Mononuclear cell (primary cell): ENCODE data around the gene HOXA3. TPM values are rescaled to one million over a fixed set of nuclear protein-coding genes. Genes with fewer than 3 reads are reported as not detected.

ENCODE experiments used
- H3K27me3 ChIP-seq: 2 replicates; pipeline ENCODE4 v1.6.0; 2011; ENCODE audit warnings: low read length, control low read depth; ENCODE audit not compliant: insufficient read depth
- H3K4me1 ChIP-seq: 2 replicates; pipeline ENCODE4 v1.5.1; 2011; ENCODE audit warnings: mild to moderate bottlenecking, low read length, control low read depth; ENCODE audit not compliant: insufficient read depth
- H3K4me3 ChIP-seq: 2 replicates; pipeline ENCODE4 v1.5.1; 2011; ENCODE audit warnings: mild to moderate bottlenecking, low read length, moderate library complexity
- H3K9me3 ChIP-seq: 2 replicates; pipeline ENCODE4 v1.5.1; 2011; ENCODE audit warnings: low read depth, mild to moderate bottlenecking, control low read depth, low read length
- total RNA-seq: library from RNA; depleted of rRNA; stranded (reverse); fragments of >200 nt; gene quantifications from one replicate; pipeline ENCODE4 v1.2.3, GENCODE V29; 2012

HOXA3 gene
- total RNA-seq, 1 donor, result under 0.01 TPM

DNA sequence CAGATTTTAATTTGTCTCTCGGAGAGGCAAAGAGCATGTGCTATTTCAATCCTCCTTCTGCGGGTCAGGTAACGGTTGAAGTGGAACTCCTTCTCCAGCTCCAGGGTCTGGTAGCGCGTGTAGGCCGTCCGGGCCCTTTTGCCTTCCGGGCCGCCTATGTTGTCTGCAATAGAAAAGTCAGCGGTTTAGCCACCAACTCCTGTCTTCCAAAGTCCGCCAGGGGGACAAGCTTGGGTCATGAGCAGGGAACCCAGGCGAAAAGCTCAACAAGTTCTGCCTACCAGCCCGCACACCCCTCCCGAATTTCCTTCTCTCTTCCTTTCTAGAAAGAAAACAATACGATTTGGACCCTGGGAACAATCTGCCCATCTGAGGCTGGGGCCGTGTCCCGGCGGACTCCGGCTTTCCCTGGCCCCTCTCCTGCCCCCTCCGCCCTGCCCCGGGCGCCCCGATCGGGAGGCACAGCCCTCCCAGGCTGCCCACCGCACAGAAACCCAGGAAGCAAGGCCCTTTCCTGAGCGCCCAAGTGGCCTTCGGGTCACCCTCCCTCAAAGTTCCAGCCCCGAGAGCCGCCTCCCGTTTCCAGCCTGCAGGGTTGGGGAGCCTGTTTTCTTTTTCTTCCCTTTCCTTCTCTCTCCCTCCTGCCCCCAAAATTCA is 10.3 kb downstream of the HOXA3 start:
- Histone ChIP-seq H3K27me3 (peaks cover 35% of the 10 kb centered on the region), H3K4me1 (peaks cover 3% of the 10 kb centered on the region), H3K4me3 (no peak overlapping the region), H3K9me3 (no peaks in the 10 kb centered on the region)

- no peak overlapping the region for H3K4me3 ChIP-seq
- peaks cover 35% of the 10 kb centered on the region for H3K27me3 ChIP-seq
Measured at GRCh38 chr7:27141137-27141922, 11.1 kb downstream of the HOXA3 start.

GRCh38 chr7:27140126-27140857 is 12.1 kb downstream of the HOXA3 start:
- H3K4me3 ChIP-seq, result no peak overlapping the region
- no peaks in the 10 kb centered on the region for H3K9me3 ChIP-seq
- H3K27me3 ChIP-seq, result peaks cover 36% of the 10 kb centered on the region
- H3K4me1 ChIP-seq, result peaks cover 9% of the 10 kb centered on the region

More at GRCh38 chr7:27141137-27141922, 11.1 kb downstream of the HOXA3 start:
- Histone ChIP-seq H3K9me3 (no peaks in the 10 kb centered on the region), H3K4me1 (peaks cover 9% of the 10 kb centered on the region)

DNA sequence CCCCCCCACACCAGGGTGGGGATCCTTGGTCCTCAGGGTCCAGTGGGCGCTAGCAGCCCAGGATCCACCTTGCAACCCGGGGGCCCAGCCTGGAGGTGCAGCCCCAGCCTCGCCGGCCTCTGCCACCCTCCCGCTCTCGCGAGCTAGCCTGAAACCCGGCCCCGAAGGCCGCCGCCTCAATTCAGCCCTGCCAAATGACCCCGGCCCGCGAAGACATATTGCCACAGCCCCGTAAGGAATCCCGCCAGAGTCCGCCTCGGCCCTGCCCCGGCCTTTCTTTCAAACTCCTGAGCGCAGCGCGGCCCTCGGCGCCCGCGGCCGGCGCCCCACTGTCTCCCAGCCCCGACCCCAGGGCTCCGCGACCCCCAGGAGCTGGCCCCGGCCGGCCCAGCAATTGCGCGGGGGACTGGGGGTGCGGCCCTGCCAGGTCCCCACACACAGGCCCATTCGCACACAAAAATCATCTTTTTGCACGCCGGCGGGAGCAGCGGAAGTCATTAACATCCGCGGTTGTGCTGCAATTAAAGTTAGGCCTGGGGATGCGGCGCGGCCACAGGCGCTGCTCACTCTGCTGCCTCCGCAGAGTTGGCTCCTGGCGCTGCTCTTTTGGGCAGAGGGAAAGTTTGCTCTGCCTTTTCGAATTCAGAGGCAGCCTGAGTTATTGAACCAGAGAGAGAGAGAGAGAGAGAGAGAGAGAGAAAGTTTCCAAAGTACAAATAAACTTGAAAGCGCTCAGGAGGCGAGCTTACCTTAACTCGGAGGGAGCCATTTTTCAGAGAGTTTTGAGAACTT is 12.9 kb downstream of the HOXA3 start:
- no peaks in the 10 kb centered on the region for H3K9me3 ChIP-seq
- peaks cover 13% of the 10 kb centered on the region for H3K4me1 ChIP-seq
- no peak overlapping the region for H3K4me3 ChIP-seq
- peaks cover 35% of the 10 kb centered on the region for H3K27me3 ChIP-seq

- no peak overlapping the region for H3K4me3 ChIP-seq
- H3K4me1 ChIP-seq, result peaks cover 16% of the 10 kb centered on the region
- H3K27me3 ChIP-seq, result peaks cover 32% of the 10 kb centered on the region
- no peaks in the 10 kb centered on the region for H3K9me3 ChIP-seq
Measured at GRCh38 chr7:27138985-27139333, 13.4 kb downstream of the HOXA3 start.

DNA sequence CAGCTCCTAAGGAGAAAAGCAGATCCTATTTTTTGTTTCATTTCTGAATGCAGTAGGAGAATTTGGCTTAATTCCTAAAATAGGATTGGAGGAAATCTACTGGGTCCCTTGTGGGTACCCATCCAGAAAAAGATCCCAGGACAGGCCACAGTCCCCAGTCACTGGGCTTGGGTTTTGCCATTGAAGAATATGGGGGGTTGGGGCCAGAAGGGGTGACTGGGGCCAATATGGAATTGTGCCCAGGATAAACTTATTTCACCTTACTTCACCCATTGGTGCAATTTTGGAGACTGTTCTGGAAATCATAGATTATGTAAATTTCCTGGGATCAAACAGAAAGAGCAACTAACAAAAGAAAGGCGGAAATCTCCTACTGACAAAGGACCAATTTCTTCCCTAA is 13.9 kb downstream of the HOXA3 start:
- Histone ChIP-seq H3K27me3 (peaks cover 32% of the 10 kb centered on the region), H3K4me3 (no peak overlapping the region), H3K4me1 (peaks cover 16% of the 10 kb centered on the region), H3K9me3 (no peaks in the 10 kb centered on the region)

- H3K4me1 ChIP-seq, result peaks cover 16% of the 10 kb centered on the region
Measured at GRCh38 chr7:27137640-27138315, 14.6 kb downstream of the HOXA3 start.

DNA sequence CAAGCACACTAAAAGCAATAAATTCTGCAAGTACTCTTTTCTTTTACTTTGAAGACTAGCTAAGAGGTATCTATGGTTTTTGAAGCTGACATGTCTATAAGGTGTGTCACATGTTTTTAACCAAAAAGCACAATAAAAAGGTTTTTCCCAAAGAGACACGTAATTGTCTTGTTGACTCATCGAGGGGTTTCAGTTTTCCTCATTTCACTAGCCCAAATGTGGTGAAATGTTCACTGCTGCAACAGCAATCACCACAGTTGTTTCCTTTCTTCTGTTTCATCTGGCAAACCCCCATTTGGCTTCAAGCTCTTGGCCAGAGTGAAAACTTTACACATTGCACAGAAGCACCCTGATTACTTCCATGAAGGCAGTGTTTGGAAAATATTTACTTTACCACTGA is 18.0 kb downstream of the HOXA3 start:
- H3K4me3 ChIP-seq, result no peak overlapping the region
- H3K4me1 ChIP-seq, result peaks cover 21% of the 10 kb centered on the region
- peaks cover 32% of the 10 kb centered on the region for H3K27me3 ChIP-seq

More at GRCh38 chr7:27137640-27138315, 14.6 kb downstream of the HOXA3 start:
- Histone ChIP-seq H3K27me3 (peaks cover 34% of the 10 kb centered on the region), H3K4me3 (no peak overlapping the region), H3K9me3 (no peaks in the 10 kb centered on the region)

GRCh38 chr7:27133409-27134231 is 18.8 kb downstream of the HOXA3 start:
- H3K9me3 ChIP-seq, result no peaks in the 10 kb centered on the region
- H3K4me1 ChIP-seq, result peaks cover 21% of the 10 kb centered on the region
- no peak overlapping the region for H3K4me3 ChIP-seq
- peaks cover 32% of the 10 kb centered on the region for H3K27me3 ChIP-seq

More for the DNA sequence above, 18.0 kb downstream of the HOXA3 start:
- no peaks in the 10 kb centered on the region for H3K9me3 ChIP-seq

DNA sequence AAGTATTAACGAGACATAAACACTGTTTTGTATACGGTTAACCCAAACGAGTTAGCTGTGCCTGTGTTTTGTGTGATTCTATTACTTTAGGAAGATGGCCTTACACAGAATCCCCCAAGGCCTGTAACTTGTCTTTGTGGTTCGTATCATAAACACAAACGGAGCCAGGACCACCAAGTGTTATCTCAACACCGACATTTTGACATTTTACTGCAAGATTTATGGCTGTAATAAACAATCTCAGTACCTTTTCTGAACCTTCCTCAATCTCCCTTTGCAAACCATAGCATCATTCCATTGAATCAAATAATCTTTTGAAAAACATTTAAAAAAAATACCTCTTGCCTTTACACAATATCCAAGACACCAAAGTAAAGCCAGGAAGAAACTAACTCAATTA is 19.4 kb downstream of the HOXA3 start:
- Histone ChIP-seq H3K27me3 (peaks cover 32% of the 10 kb centered on the region), H3K9me3 (no peaks in the 10 kb centered on the region)

GRCh38 chr7:27132214-27132613 is 20.2 kb downstream of the HOXA3 start:
- H3K4me3 ChIP-seq, result no peak overlapping the region
- H3K9me3 ChIP-seq, result no peaks in the 10 kb centered on the region
- H3K4me1 ChIP-seq, result peaks cover 20% of the 10 kb centered on the region
- H3K27me3 ChIP-seq, result peaks cover 30% of the 10 kb centered on the region

More for the DNA sequence above, 19.4 kb downstream of the HOXA3 start:
- H3K4me1 ChIP-seq, result peaks cover 21% of the 10 kb centered on the region
- H3K4me3 ChIP-seq, result no peak overlapping the region

GRCh38 chr7:27131390-27131819 is 21.0 kb downstream of the HOXA3 start:
- H3K27me3 ChIP-seq, result peaks cover 25% of the 10 kb centered on the region
- H3K9me3 ChIP-seq, result no peaks in the 10 kb centered on the region
- peak overlapping the region; percentile 44 for H3K4me3 ChIP-seq
- H3K4me1 ChIP-seq, result peaks cover 13% of the 10 kb centered on the region

DNA sequence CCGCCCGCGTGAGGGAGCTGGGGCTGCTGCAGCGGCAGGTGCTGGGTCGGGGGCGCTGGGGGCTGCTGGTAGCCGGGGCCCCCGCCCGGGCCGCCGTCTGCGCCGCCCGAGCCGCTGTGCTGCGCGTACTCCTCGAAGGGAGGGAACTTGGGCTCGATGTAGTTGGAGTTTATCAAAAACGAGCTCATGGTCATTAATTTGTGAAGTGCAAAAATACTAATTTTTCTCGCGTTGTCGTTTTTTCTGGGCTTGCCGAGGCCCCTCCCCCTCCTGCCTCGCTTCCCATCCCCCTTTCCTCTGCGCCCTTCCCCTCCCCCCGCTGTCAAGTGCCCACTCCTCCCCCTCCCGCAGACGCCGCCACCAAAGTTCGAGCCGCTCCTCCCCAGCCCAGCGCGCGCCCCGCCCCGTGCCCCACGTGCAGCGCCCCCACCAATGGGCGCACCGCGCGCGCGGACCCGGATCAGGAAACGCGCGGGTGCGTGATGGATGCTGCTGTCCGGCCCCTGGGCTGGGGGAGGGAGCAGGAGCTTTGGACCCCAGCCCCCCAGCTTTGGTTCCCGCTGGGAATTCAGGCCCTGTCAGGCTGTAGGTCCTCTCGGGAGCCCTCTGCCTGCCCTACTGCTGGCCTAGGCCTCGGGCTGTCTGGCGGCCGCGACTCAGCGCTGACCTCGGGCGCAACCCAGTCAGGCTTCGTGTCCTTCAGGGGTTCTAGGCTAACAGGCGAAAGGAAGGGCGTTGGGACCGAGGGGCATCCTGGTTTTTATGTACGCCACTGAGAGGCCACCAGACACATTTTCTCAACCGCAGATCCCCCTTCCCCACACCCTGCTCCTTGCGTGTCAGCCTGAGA is 21.6 kb downstream of the HOXA3 start, which contains the start of gene HOXA4:
TSS of gene HOXA4 (minus strand) at position 218 of the 850 bp plus-strand sequence. CDS start at position 194, 24 bp downstream.
- Histone ChIP-seq H3K4me3 (peak within 1 kb of the TSS; percentile 44), H3K27me3 (peaks cover 18% of the 10 kb centered on the region), H3K9me3 (no peaks in the 10 kb centered on the region), H3K4me1 (peaks cover 13% of the 10 kb centered on the region)
